Thyroid gland (tissue), 4 donors: Measurements from ENCODE around the gene ZNF473. TPM values are rescaled to one million over a fixed set of nuclear protein-coding genes. Genes with fewer than 3 reads are reported as not detected.

Experiments used
- DNase-seq, 2 donors: peaks; one replicate each; pipeline ENCODE4 v3.0.0-alpha.2; 2019
- H3K27ac ChIP-seq, 3 donors: fragments of 200-600 bp; sonication (generic); 1 replicate in 2 of 3; 2 replicates in 1 of 3; pipeline ENCODE4 v1.5.1; 2016 to 2019; ENCODE audit warnings: mild to moderate bottlenecking in 1 of 3, moderate library complexity in 1 of 3
- H3K27me3 ChIP-seq: fragments of 200-600 bp; sonication (generic); one replicate; pipeline ENCODE4 v1.5.1; 2019
- H3K36me3 ChIP-seq, 2 donors: fragments of 200-600 bp; sonication (generic); one replicate each; pipeline ENCODE4 v1.5.1; 2016 to 2019
- H3K4me1 ChIP-seq, 2 donors: fragments of 200-600 bp; sonication (generic); one replicate each; pipeline ENCODE4 v1.5.1; 2017 to 2019
- H3K4me3 ChIP-seq, 3 donors: fragments of 200-600 bp; sonication (generic); replicated peaks in 1 of 3; 1 replicate in 2 of 3; 2 replicates in 1 of 3; pipeline ENCODE4 v1.5.1; 2016; ENCODE audit warnings: mild to moderate bottlenecking in 1 of 3
- H3K9me3 ChIP-seq: fragments of 200-600 bp; sonication (generic); one replicate; pipeline ENCODE4 v1.5.1; 2017
- POLR2A ChIP-seq, 2 donors: fragments of 450-650 bp; IDR thresholded peaks; one replicate each; pipeline ENCODE4 v1.6.1; 2017; ENCODE audit warnings: antibody characterized with exemption in 2 of 2, mild to moderate bottlenecking in 2 of 2, moderate library complexity in 1 of 2
- WGBS, 2 donors: methylation state at CpG; one replicate each; pipeline ENCODE4 v1.1.5; 2017; 5-methylcytosine and 5-hydroxymethylcytosine counted together
- intact Hi-C: fragments of 100-400 bp; cut with DNase I; formaldehyde crosslinking; loops from one replicate; pipeline ENCODE4 v1.15.1; 2023
- total RNA-seq, 4 donors: library from RNA; depleted of rRNA; stranded (reverse); fragments of >200 nt; gene quantifications; one replicate each; pipeline ENCODE4 v1.2.3, GENCODE V29; 2016
- TF ChIP-seq, protein P1 (sequence below), 6 experiments: fragments of 200-600 bp in 3 of 6; fragments of 450-650 bp in 3 of 6; sonication (generic) in 3 of 6; IDR thresholded peaks; one replicate each; pipeline ENCODE4 v1.5.1; 2016 to 2019; ENCODE audit warnings: antibody characterized with exemption in 6 of 6, mild to moderate bottlenecking in 2 of 6, inconsistent platforms in 1 of 6, moderate library complexity in 1 of 6

ZNF473 gene
- total RNA-seq, 4 donors from 2014 or later = 7.7 to 15.5 (median 10.5) TPM

DNA sequence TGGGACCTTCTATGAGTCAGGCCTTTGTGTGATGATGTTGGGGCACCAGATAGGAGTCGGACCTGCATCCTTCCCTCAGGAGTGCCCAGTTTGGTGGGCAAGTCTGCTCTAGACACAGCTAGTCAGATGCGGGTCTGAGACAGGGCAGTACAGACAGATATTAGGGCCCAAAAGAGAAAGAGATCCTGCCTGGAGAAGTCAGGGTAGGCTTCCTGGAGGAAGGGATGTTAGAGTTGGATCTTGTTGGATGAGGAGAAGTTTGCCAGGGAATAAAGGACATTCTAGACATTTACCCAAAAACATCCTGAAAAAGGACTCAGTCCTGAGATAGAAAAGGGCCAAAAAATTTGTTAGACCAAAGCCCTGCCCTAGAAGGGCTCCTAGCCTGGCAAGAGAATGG lies 17.9 kb upstream of the ZNF473 start:
- no peak for TF ChIP-seq POLR2A (IDR thresholded peaks at IDR 0.05)
- TF ChIP-seq, protein P1, sequence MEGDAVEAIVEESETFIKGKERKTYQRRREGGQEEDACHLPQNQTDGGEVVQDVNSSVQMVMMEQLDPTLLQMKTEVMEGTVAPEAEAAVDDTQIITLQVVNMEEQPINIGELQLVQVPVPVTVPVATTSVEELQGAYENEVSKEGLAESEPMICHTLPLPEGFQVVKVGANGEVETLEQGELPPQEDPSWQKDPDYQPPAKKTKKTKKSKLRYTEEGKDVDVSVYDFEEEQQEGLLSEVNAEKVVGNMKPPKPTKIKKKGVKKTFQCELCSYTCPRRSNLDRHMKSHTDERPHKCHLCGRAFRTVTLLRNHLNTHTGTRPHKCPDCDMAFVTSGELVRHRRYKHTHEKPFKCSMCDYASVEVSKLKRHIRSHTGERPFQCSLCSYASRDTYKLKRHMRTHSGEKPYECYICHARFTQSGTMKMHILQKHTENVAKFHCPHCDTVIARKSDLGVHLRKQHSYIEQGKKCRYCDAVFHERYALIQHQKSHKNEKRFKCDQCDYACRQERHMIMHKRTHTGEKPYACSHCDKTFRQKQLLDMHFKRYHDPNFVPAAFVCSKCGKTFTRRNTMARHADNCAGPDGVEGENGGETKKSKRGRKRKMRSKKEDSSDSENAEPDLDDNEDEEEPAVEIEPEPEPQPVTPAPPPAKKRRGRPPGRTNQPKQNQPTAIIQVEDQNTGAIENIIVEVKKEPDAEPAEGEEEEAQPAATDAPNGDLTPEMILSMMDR (IDR thresholded peaks at IDR 0.05) = no peak
- intact Hi-C loops = no loop called here
- Histone ChIP-seq H3K9me3 (no peaks in the 10 kb centered on the region), H3K4me1 (peaks cover 0 to 8% of the 10 kb centered on the region in 2 donors), H3K27ac (no peak overlapping the region), H3K36me3 (peaks cover 18 to 49% of the 10 kb centered on the region in 2 donors), H3K27me3 (no peaks in the 10 kb centered on the region), H3K4me3 (no peak overlapping the region)
- WGBS, 2 donors = 97 to 98% methylated on average over 2 of the region's 2 CpGs
- no peak for DNase-seq

- no peaks in the 10 kb centered on the region for H3K27me3 ChIP-seq
- no peak overlapping the region for H3K27ac ChIP-seq
- H3K9me3 ChIP-seq = no peaks in the 10 kb centered on the region
- TF ChIP-seq POLR2A (IDR thresholded peaks at IDR 0.05) = no peak
- TF ChIP-seq, protein P1 (IDR thresholded peaks at IDR 0.05) = no peak
- WGBS, 2 donors = 58 to 69% methylated on average over 9 to 10 of the region's 10 CpGs
- no peak overlapping the region for H3K4me3 ChIP-seq
- intact Hi-C loops = no loop called here
- peaks cover 24 to 49% of the 10 kb centered on the region in 2 donors for H3K36me3 ChIP-seq
- peaks cover 0 to 8% of the 10 kb centered on the region in 2 donors for H3K4me1 ChIP-seq
- DNase-seq = no peak
Measured at GRCh38 chr19:50008532-50008931, 17.3 kb upstream of the ZNF473 start.

DNA sequence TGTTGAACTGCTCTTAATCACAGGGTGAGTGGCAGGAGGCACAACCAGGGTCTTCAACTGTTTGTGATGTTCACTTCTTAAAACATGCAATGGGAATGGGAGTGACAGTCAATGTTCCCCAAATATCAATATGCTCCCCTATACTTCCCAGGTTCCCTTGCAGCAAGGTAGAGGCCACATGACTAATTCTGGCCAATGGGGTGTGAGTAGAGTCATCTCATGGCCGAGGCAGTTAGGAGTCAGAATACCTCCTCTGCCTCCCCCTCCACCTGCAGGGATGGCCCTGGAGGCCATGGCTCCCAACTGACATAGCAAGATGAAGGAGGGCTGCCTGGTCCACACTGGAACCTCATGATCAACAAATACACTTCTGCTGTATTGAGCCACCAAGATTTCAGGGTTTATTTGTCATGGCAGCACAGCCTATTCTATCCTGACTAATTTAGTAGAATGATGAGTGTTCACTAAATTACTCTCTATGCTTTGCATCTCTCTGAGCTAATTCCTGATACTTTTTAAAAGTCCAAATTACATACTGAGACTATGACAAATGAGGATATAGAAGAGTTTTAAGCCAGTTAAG lies 9.5 kb upstream of the ZNF473 start:
- Histone ChIP-seq H3K4me1 (no peaks in the 10 kb centered on the region), H3K4me3 (no peak overlapping the region), H3K36me3 (peaks cover 55% of the 10 kb centered on the region in 2 donors), H3K27ac (no peak overlapping the region), H3K27me3 (no peaks in the 10 kb centered on the region), H3K9me3 (no peaks in the 10 kb centered on the region)
- intact Hi-C loops = no loop called here
- DNase-seq = no peak
- TF ChIP-seq, protein P1 (IDR thresholded peaks at IDR 0.05) = no peak
- TF ChIP-seq POLR2A (IDR thresholded peaks at IDR 0.05) = no peak
- 100% methylated on average over 1 of the region's 1 CpG for WGBS, 2 donors

DNA sequence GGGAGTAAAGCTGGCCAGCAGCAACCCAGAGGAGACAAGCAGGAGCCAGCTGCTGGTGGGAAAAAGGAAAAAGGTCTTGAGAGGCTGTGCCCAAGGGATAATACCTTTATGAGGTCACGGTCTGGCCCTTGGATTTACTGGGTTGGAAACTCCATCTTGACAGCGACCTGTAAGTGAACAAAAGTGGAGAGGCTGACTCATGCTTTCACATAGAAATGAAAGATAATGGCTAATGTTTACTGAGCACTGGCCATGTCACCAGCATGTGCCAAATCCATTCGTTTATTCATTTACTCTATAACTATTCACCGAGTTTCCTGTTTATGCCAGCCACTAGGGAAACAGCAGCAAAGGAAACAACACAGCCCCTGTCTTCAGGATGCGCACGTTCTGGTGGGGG lies 5.3 kb upstream of the ZNF473 start:
- H3K4me1 ChIP-seq = peaks cover 9 to 13% of the 10 kb centered on the region in 2 donors
- H3K27ac ChIP-seq = no peak overlapping the region
- H3K9me3 ChIP-seq = no peaks in the 10 kb centered on the region
- no peaks in the 10 kb centered on the region for H3K27me3 ChIP-seq
- H3K36me3 ChIP-seq = peaks cover 30% of the 10 kb centered on the region in 2 donors
- no peak overlapping the region for H3K4me3 ChIP-seq
- TF ChIP-seq, protein P1 (IDR thresholded peaks at IDR 0.05) = no peak
- intact Hi-C loops = no loop called here
- 84 to 87% methylated on average over 6 of the region's 6 CpGs for WGBS, 2 donors
- DNase-seq = no peak

GRCh38 chr19:50022823-50023222 lies 3.0 kb upstream of the ZNF473 start:
- H3K9me3 ChIP-seq = no peaks in the 10 kb centered on the region
- peaks cover 20 to 22% of the 10 kb centered on the region in 2 donors for H3K4me1 ChIP-seq
- no peaks in the 10 kb centered on the region for H3K27me3 ChIP-seq
- H3K36me3 ChIP-seq = peaks cover 10% of the 10 kb centered on the region in 2 donors
- 81 to 89% methylated on average over 7 of the region's 7 CpGs for WGBS, 2 donors
- no peak overlapping the region for H3K4me3 ChIP-seq
- intact Hi-C loops = no loop called here
- no peak for TF ChIP-seq POLR2A (IDR thresholded peaks at IDR 0.05)
- TF ChIP-seq, protein P1 (IDR thresholded peaks at IDR 0.05) = no peak
- no peak for DNase-seq
- no peak overlapping the region for H3K27ac ChIP-seq
